ENCODE results near the gene NEDD1.
A peak's percentile ranks its signal among the peaks of the same experiment; 100 is the strongest.

The NEDD1 gene

GRCh38 chr12:96902076-96902475 lies 5.0 kb upstream of the NEDD1 start:
- no peak for DNase-seq

- DNase-seq: no peak
These were observed 584 bp upstream of the NEDD1 start for GRCh38 chr12:96906498-96906848.

- no peak for DNase-seq
These were observed 790 bp downstream of the NEDD1 start for GRCh38 chr12:96907671-96908422.

DNA sequence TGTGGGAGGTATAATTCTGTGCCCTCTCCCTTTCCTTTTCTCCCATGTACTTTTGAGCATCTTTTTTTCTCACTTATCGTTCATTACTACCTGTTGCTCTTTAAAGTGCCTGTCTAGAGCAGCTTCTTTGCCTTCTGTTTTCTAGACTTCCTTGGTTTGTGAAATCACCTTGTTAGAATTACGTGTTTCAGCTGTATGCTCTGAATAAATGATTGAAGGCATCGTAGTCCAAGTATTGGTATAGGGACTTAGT lies 1.3 kb downstream of the NEDD1 start:
- no peak for DNase-seq

GRCh38 chr12:96912261-96912660 lies 5.2 kb downstream of the NEDD1 start:
- no peak for DNase-seq

DNA sequence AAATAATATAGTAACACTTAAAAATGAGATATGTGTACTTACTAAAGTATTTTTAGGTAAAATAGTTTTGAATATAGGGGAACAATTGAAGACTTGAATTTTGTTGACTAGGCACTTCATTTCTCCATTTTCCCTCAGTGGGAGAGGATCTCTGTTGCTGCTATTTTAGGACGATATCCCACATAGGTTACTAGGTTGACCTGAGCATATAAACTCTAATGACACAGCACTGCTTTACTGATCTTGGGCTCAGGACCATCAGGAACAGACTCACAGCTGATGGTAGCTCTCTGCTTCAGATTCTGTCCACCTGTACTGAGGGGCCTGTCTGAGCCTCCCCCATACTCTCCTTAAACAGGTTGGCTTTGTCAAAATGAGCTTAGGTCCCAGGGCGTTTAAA lies 5.9 kb downstream of the NEDD1 start:
- no peak for DNase-seq

DNA sequence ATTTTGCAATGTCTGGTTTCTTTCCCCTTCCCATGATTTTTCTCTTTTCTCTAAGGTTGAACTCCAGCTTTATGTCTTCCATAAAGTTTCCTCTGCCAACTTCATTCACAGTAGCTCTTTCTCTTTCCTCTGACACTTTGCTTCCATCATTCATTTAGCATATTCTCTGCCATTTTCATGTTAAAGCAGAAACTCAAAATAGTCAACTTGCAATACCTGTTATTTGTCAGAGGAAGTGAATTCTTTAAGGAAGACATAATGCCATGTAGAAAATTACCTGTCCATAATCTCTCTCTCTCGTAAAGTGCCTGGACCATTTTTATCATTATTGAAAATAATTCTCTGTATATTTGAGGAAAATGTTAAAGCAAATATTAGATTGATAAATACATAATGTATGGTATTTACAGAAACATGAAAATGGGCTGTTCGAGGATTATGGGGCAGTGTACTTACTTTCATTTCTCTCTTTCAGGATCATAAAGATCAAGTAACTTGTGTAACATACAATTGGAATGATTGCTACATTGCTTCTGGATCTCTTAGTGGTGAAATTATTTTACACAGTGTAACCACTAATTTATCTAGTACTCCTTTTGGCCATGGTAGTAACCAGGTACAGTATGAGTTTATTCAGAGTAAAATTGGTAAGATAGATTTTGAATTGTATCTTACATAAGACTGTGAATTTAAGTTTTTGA lies 12.6 kb downstream of the NEDD1 start:
- no peak for DNase-seq

- no peak for DNase-seq
These were observed 41.7 kb downstream of the NEDD1 start for GRCh38 chr12:96948782-96949181.

DNA sequence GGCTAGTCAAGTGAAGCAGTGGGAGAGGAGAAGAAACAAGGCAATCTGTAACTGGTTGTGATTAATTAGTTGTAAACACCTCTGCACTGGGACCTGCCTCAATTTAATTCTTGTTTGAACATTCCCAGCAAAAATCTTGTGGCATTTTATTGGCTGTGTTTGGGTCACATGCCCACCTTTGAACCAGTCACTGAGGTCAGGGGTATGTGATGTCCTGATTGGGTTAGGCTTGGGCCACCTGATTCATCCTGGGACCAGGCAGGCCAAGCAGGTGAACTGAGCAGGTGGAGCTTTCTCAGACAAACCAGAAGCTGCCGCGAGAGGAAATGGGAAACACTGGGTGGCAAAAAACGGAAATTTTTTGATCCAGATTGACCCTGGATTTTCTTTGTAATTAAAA lies 72.5 kb downstream of the NEDD1 start:
- DNase-seq: no peak

DNA sequence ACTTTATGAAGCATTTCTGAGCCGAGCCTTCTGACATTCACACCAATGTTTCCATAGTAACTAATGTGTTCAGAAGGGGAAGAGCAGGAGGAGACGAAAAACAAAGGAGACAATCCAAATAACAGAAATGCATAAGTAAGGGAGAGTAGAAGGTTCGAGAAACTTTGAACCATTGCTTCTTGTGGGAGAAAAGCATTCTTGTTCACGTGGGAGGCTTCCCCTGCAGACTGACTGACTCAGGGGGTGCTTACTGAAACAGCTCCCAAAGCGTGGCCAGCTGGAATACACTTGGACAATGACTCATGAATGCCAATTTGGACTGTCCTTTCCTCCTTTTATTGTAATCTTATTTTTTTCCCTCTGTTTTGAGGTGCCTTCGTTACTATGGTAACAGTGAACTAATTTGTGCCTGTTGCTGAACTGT lies 73.9 kb downstream of the NEDD1 start:
- DNase-seq: peak; percentile 79

- no peak for DNase-seq
These were observed 74.9 kb downstream of the NEDD1 start for GRCh38 chr12:96981911-96982310.

- no peak for DNase-seq
These were observed 75.6 kb downstream of the NEDD1 start for GRCh38 chr12:96982671-96983070.

GRCh38 chr12:96985515-96986362 lies 78.7 kb downstream of the NEDD1 start:
- DNase-seq: no peak

DNA sequence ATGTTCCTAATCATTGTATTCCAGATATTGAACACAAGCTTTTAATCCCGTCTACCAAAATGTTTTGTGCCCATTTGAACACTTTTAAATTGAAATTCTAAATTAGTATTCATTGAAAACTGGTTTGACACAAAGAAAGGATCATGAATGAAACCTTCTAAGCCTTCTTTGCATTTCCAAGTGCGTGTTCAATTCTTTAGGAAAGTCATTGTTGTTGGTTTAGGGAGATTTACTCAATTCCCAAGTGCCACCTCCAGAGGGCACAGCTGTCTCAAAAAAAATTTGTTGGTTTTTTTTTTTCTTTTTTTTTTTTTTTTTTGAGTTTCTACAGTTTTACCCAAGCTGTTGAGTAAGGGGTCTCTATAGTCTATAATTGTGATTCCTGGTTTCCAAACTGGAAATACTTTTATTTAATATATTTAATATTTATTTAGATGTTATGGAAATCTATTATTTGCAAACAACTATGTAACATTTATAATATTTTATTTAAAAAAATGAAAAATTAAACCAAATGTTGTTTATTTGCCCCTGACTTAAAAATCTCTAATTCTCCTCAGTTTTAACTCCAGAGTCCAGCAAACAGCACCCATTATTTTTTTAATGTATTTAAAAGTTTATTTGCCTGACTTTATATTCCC lies 79.9 kb downstream of the NEDD1 start:
- DNase-seq: no peak

DNA sequence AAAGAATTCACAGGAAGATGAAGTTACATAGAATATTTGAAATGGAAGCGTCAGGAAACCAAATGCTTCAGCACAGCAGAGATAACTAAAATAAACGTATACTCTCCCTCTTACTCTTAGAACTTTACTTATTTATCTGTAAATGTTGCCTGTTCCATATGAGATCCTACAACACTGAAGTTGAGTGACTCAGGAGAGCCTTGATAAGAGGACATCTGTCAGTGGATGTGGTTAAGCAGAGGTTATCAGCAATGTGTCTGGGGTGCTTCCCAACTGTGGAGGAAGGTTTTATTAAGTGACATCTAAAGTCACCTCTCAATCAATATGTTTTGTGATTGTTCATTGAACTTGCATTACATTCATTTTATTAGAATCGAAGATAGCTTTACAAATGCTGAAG lies 81.9 kb downstream of the NEDD1 start:
- no peak for DNase-seq

GRCh38 chr12:96989916-96990315 lies 82.9 kb downstream of the NEDD1 start:
- DNase-seq: no peak

DNA sequence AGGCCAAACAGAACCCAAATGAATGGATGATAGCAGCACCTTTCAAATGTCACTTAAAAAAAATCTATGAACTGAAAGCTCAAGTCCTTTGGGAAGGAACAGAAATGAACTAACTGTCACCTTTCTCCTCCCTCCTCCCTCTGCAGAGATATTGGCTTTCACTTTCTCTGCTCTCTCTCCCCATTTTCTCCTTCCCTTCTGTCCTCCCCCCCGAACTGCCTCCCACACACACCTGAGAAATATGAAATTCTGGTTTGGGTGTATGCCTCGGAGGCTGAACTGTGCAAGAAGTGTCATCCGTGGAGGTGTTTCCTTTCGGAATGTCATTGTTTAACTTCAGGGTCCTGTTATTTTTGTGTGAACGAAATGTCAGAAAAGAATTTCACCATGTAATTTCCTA lies 87.8 kb downstream of the NEDD1 start:
- no peak for DNase-seq

DNA sequence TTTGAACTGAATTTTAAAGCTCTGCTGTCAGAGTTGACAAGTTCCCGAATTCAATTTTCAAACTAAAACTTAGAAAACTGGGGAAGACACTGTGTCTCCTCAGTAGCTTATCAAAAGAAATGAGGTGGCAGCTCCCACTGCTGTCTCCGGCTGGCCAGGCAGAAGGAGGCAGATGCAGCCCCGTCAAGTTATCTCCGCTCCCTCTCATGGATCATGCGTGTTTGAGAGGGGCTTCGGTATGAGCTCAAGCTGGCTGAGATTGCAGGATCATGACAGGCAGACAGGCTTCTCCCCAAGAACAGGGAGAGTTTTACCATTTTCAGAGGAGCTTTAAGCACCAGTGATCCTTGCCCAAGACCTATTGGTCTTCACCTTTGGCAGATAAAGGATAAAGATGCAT lies 88.8 kb downstream of the NEDD1 start:
- no peak for DNase-seq

DNA sequence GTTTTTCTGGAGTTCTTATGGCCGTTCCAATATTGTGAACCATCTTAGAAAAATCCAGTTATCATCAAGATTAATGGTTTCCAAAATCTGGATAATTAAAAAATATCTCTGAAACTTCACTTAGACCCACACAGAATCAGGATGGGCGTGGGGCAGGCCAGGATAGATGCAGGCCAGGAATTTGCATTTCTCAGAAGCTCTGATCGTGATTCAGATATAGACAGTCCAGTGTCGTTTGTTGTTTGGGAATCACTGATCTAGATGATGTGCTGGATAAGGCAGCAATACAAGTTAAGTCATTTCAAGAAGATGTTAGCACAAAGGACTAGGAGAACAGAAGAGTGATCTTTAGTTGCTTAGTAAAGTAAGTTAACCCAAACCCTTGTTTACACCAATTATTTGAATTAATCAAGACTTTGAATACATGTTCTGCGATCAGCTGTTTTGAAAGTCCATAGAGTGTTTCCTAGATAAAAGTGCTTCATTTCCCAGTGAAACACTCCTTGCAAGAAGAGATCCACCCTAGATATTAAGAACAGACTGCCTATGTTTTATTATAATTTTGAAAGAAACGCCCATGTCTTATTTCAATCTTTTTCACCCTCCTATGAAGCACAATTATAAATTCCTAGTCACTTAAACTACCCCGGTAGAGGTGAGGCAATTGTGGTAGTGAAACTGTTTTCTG lies 90.9 kb downstream of the NEDD1 start:
- no peak for DNase-seq

DNA sequence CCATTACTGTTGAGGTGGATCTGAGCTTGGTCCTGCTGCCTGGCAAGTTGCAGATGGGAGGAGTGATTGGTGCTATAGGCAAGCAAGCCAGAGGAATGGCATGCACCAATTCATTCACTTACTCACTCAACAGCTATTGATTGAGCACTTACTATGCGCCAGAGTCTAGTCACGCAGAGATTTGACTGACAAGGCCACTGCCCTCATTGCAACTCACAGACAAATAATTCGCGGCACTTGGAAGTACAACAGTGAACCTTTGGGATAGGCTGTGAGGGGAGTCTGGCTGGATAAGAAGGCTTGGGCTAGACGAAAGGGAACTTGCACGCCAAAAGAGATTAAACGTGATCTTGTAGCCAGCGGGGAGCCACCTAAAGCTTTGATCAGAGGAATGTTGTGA lies 96.2 kb downstream of the NEDD1 start:
- no peak for DNase-seq

All from NCI-H226 (cell line).